Spleen (tissue), 7 donors: ENCODE results near the gene EPHB2.

Experiments
- POLR2A ChIP-seq, 3 donors: fragments of 450-650 bp; IDR thresholded peaks; one replicate each; pipeline ENCODE4 v1.5.1; 2017; ENCODE audit warnings: antibody characterized with exemption in 3 of 3, mild to moderate bottlenecking in 1 of 3
- POLR2AphosphoS5 ChIP-seq, 3 donors: sonication (generic); formaldehyde crosslinking; IDR thresholded peaks; one replicate each; pipeline ENCODE4 v1.5.1; 2017; ENCODE audit warnings: antibody characterized with exemption in 3 of 3
- TF ChIP-seq, protein P1 (sequence below), 11 experiments: fragments of 200-600 bp in 7 of 11; fragments of 450-650 bp in 4 of 11; sonication (generic) in 4 of 11; IDR thresholded peaks in 8 of 11; conservative IDR thresholded peaks in 3 of 11; 1 replicate in 7 of 11; 2 replicates in 4 of 11; pipeline versions ENCODE4 v1.4.0 to v1.8.0; 2016 to 2021; ENCODE audit warnings: antibody characterized with exemption in 11 of 11, inconsistent platforms in 4 of 11, mild to moderate bottlenecking in 1 of 11
- donor health status: DM: no; HTN: no; CAD: no; lungs with moderate emphysema.
- donor health status: DM: no; HTN: no; CAD: no.
- donor health status: DM: no; HTN: no; CAD: no.

- TF ChIP-seq, protein P1, sequence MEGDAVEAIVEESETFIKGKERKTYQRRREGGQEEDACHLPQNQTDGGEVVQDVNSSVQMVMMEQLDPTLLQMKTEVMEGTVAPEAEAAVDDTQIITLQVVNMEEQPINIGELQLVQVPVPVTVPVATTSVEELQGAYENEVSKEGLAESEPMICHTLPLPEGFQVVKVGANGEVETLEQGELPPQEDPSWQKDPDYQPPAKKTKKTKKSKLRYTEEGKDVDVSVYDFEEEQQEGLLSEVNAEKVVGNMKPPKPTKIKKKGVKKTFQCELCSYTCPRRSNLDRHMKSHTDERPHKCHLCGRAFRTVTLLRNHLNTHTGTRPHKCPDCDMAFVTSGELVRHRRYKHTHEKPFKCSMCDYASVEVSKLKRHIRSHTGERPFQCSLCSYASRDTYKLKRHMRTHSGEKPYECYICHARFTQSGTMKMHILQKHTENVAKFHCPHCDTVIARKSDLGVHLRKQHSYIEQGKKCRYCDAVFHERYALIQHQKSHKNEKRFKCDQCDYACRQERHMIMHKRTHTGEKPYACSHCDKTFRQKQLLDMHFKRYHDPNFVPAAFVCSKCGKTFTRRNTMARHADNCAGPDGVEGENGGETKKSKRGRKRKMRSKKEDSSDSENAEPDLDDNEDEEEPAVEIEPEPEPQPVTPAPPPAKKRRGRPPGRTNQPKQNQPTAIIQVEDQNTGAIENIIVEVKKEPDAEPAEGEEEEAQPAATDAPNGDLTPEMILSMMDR (IDR thresholded peaks at IDR 0.05 in 8 of 11, conservative IDR thresholded peaks at IDR 0.05 in 3 of 11): no peak
- TF ChIP-seq POLR2AphosphoS5 (IDR thresholded peaks at IDR 0.05) (no peak), POLR2A (IDR thresholded peaks at IDR 0.05) (no peak)
Measured at GRCh38 chr1:22837332-22837731, 126.7 kb downstream of the EPHB2 start.
